GM19438 (cell line): ENCODE results near the gene RXFP2.

Source experiments
- ATAC-seq: cut with Tn5 transposase; IDR thresholded peaks from one replicate; pipeline ENCODE4 v1.9.1; 2021; ENCODE audit warnings: low read depth; ENCODE audit not compliant: unreplicated experiment

Gene RXFP2

DNA sequence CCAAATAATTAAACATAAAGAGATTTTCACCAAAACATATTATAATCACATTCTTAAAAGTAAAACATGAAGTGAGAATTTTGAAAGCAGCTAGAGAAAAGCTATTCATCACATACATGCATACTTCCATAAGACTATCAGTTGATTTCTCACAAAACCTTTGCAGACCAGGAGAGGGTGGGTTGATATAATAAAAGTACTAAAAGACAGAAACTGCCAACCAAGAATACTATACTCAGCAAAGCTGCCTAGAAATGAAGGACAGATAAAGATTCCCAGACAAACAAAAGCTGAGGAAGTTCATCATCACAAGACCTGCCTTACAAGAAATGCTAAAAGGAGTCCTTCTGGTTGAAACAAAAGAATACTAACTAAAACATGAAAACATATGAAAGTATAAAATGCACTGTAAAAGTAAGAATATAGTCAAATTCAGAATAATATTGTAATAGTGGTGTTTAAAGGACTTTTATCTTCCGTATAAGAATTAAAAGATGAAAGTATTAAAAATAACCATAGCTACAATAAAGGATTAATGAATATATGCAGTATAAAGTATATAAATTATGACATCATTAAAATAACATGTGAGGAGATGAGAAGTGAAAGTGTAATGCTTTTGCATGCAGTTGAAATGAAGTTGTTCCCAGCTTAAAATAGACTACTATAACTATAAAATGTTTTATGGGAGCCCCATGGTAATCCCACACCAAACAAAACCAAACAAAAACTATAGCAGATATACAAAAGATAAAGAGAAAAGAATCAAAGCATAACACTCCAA is 76.2 kb downstream of the RXFP2 start:
- no peak for ATAC-seq

DNA sequence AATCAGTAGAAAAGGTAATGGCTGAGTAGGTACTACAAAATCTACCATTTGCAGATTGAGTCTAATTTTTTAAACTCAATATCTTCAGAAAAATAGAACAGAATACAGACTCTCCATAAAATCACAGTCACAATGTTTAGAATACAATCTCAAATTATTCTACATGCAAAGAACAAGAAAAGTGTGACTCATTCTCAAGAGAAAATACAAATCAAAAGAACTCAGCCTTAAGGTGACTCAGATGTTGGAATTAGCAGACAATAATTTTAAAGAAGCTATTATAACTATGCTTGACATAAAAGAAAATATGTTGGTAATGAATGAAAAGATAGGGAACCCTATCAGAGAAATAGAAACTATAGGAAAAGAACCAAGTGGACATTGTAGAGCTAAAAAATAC is 78.9 kb downstream of the RXFP2 start:
- no peak for ATAC-seq

DNA sequence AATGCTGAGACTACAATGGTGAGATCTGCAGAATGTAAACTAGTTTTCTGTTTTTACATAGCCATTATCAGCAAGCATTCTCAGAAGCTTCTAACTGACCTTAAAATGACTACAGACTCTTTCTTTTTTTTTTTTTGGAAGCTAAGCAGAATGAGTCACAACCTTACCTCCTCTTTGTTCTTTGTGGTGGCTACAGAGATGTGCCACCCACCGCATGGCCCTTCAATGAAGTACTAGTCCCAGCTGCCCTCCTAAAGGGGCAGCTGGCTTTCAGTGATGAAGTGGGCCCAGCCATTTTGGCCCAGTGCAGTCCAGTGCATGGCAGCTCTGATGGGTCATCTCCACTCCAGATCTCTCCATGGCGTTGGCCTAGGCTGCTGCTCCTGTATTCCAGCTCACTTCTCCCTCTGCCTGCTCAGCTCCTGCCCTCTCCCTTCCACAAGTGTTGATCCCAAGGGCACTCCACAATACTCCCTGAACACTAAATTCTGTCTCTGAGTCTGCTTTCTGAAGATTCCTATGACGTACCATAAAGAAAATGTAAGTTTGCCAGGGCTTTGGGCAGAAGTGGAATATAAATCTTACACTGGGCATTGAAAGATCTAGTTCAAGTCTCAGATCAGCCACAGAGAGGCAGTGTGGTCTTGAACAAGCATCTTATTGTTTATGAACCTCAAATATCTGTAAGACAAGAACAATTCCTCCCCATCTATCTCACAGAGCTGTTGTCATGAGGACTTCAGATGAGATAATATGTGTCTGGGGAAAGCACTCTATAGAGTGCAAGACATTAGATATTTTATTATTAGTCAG is 85.6 kb downstream of the RXFP2 start:
- ATAC-seq: no peak

DNA sequence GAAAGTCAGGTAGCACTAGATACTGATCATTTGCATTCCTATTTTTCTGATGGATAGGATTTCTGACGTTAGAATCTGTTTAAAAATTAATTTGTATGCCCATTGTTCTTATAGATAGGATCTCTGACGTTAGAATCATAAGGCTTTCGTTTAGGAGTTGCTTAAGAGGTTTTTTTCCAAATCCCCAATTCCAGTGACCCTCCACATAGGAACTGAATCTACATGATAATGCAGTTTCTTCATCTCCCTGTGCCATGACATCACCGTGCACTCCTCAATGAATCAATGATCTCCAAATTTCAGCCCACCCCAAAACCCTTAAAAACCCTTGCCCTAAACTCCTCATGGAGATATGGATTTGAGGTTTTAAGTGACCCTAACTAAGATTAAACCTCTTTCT is 87.2 kb downstream of the RXFP2 start:
- no peak for ATAC-seq

DNA sequence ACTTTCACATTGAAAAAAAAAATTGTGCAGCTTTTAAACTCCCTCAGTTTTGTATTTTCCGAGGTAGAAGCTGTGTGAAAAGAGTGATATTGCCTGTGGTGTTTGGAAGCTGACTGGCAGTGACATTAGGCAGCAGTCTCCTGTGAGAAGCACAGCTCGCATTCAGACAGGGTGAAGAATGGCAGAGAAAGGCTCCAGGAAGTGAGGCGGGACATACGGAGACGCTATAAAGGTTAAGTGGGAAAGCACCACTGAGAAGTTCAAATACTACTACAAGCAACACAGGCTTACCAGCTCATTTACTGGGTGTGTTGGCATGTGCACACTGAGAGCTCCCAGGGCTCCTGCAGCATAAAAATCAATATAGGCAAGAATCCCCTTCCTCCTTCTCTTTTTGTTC is 88.4 kb downstream of the RXFP2 start:
- ATAC-seq: no peak

DNA sequence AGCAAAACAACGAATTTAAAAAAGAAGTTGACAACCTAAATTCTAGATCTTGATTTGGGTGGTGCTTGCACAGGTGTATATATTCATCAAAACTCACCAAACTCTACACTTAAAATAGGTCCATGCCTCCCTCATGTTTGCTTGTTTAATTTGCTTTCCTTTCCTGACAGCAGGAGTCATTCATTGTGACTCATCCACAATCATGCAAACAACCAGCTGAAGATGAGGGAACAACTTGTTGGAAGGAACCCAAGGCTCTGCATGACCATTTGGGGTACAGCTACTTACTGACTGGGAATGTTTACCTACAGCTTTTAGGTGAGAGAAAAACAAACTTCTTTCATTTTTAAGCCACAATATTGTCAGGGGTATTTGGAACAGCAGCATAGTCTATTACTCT is 96.6 kb downstream of the RXFP2 start:
- ATAC-seq: no peak

DNA sequence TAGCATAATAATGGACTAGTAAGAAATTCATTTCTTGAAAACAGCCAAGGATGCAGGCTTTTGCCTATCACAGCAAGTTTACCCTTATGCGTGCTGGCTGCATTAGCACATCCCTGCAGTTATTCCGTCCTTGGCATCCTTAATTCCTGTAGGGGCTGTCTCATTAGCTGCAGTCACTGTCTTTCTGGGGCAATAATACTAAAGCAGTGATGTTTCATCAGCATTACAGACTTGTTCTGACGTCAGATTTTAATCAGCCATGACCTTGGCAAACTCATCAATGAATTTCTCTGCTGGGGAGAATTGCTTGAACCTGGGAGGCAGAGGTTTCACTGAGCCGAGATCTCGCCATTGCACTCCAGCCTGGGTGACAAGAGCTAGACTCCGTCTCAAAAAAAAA is 103.7 kb downstream of the RXFP2 start:
- ATAC-seq: no peak

DNA sequence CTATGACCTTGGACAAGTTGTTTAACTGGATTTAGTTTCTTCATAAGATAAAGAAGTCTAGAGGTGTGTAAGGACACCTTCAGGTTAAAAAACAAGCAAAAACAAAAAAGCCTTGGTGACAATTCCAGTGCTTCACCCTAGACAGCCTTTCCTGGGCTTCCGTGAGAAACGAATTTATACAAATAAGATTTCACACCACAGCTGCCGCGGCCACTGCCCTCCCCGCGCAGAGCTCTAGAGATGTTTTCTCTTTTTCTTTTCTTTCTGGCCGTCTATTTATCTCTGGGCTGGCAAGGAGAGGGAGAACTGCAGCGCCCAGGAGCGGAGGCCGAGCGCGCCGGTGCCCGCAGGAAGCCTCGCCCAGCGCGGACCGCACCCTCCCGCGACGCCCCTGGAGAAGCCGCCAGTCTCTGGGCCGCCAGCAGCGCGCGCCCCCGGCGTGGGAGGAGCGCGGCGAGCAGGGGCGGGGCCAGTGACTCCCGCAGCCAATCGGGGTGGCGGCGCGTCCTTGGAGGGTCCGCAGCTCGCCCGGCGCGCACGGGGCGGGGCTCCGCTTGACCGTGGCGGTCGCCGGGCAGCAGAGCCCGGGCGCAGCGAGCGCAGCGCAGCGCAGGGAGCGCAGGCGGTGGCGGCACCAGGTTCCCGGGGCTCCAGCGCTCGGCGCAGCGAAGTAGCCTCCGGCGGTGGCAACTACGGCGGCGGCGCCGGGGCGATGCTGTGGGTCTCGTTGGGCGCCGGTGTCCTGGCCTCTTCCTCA is 107.0 kb downstream of the RXFP2 start:
- peak; percentile 99 for ATAC-seq

DNA sequence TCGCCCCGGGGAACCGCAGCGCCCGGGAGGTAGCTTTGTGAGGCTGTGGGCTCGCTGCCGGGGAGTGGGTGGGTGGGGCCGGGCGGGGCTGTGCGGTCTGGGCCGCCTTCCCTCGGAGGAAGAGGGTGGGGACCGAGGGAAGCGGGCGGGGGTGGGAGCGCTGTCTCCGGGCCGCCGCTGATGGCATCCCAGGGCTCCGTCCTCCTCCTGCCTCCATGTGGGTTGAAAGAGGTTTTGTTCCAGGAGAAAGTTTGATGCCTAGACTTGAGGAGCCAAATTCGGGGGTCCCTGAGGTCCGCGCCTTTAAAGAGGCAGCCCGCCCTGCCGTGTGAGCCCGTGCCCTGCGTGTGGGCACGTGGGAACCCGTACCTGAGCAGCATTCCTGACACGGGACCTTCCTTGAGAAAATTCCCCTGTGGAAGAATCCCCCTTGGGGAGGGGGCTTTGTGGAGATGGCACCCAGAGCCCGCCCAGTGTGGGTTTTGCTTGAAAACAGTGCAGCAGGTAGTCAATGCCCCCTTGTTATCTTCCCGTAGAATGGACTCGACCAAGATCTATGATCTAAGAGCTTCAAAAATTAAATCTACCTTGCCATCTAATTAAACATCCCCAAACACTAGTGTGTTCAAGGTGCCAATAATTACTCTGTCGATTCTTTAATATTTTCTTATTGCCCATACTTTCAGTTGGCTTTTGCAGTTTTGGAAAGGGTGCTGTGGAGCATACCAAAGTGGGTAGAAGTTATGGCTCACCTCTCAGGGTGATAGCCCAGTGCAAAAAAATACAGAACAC is 107.8 kb downstream of the RXFP2 start:
- peak; percentile 4 for ATAC-seq

DNA sequence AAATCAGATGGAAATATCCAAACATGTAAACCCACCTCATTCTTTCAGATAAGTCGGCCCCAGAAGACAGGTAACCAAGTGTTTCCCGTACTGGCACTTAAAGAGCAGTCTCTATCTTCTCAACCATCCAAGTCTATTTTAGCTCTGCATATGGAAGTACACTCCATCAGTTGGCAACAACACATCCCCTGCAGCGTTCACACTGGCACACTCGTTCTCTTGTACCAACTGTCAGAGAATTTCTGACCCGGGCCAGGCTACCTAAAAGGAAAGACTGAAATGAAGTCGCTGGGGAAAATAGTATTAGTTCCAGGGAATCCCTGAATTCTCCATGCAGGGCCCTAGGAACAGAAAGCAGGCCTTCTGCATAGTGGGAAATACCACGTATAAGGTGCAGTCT is 109.3 kb downstream of the RXFP2 start:
- no peak for ATAC-seq

DNA sequence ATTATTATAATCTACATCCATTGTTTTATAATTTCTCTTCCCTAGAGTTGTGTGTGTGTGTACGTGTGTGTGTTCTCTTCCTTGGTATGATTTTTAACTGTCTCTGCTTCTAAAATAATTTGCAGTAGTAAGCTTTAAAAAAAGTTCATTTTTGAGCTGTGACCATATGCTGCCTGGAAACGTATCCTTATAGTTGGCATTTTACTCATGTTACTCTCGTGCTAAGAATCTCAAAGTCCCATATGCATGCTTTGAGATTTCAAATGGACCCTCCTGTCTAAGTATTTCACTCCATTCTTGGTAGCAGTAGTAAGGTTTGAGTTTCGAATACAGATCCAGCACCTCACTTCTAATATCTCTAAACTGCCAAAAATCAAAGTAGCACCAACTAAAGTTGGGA is 109.9 kb downstream of the RXFP2 start:
- no peak for ATAC-seq

DNA sequence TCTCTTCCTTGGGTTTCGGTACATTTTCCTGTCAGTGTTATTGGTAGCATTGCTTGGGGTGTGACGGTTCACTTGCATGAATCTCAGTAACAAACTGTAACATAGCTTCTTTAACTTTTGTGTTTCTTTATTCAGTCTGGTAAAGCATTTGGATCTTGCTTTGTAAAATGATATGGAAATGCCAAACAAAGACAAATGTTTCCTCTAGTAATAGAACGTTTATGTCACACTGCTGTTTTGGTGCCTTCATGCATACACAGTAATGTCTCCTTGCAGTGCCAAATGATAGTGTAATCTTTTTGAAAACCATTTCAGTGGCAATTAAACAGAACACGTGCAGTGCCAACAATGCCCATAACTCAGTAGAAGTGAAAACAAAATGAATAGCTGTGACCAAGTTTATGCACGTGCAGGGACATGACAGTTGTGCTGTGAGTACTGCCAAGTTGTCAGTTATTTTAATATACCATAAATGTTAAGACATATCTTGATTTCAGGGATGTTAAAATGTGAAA is 110.8 kb downstream of the RXFP2 start:
- no peak for ATAC-seq

DNA sequence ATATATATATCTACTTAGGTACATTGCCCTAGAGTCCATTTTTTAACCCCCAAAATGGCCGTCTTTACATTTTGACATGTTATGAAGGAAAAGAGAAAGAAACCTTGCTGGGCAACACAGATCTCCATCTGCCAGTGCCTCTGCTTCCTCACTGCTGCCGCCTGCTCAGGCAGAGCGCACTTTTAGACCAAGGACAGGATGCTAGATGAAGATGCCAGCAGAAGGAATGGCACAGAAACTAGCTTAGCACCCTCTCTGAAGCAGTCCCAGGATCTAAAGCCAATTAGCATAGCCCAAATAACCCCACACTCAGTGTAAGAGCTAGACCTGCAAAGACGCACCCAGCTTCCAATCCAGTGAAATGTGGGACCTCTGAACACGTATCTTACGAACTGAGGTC is 111.9 kb downstream of the RXFP2 start:
- ATAC-seq: no peak
